Natural killer cell (primary cell): ENCODE results near the gene MMP11. TPM values are rescaled to one million over a fixed set of nuclear protein-coding genes. Genes with fewer than 3 reads are reported as not detected.

Source experiments
- ATAC-seq, 3 donors: fragments of 150-1000 bp in 2 of 3; fragments of 200-7000 bp in 1 of 3; cut with Tn5 transposase; 1 replicate in 1 of 3; 2 replicates in 2 of 3; pipeline ENCODE4 v1.10.0; 2021; ENCODE audit warnings: mild to moderate bottlenecking in 2 of 3, moderate library complexity in 2 of 3
- DNase-seq, 2 donors: peaks; one replicate each; pipeline versions ENCODE4 v3.0.0 to v3.0.0-alpha.2; 2013 to 2021; ENCODE audit warnings: mixed read lengths in 1 of 2
- H3K27ac ChIP-seq: one replicate; pipeline ENCODE4 v1.5.1; 2013; ENCODE audit warnings: mild to moderate bottlenecking, low read length
- H3K27me3 ChIP-seq: one replicate; pipeline ENCODE4 v1.6.1; 2013; ENCODE audit warnings: low read length; ENCODE audit not compliant: control insufficient read depth, insufficient read depth
- H3K36me3 ChIP-seq: one replicate; pipeline ENCODE4 v1.6.1; 2013; ENCODE audit warnings: low read length; ENCODE audit not compliant: control insufficient read depth, insufficient read depth
- H3K4me1 ChIP-seq: one replicate; pipeline ENCODE4 v1.6.1; 2013; ENCODE audit warnings: low read length; ENCODE audit not compliant: control insufficient read depth, insufficient read depth
- H3K4me3 ChIP-seq: one replicate; pipeline ENCODE4 v1.5.1; 2013; ENCODE audit warnings: low read length
- H3K9me3 ChIP-seq: one replicate; pipeline ENCODE4 v1.6.1; 2013; ENCODE audit warnings: low read length; ENCODE audit not compliant: control insufficient read depth, insufficient read depth
- H3K27ac Mint-ChIP-seq, 2 donors: one replicate each; pipeline ENCODE4 v1.8.0; 2022; ENCODE audit warnings: mild to moderate bottlenecking in 2 of 2, mixed read lengths in 2 of 2, moderate library complexity in 1 of 2
- H3K27me3 Mint-ChIP-seq, 2 donors: one replicate each; pipeline ENCODE4 v1.8.0; 2022; ENCODE audit warnings: low read depth in 2 of 2, mixed read lengths in 2 of 2
- H3K36me3 Mint-ChIP-seq: one replicate; pipeline ENCODE4 v1.8.0; 2022; ENCODE audit warnings: mixed read lengths
- H3K4me1 Mint-ChIP-seq, 2 donors: one replicate each; pipeline ENCODE4 v1.8.0; 2022; ENCODE audit warnings: mixed read lengths in 2 of 2
- H3K4me3 Mint-ChIP-seq: one replicate; pipeline ENCODE4 v1.8.0; 2022; ENCODE audit warnings: mild to moderate bottlenecking, moderate library complexity, mixed read lengths
- H3K9me3 Mint-ChIP-seq, 2 donors: one replicate each; pipeline ENCODE4 v1.8.0; 2022; ENCODE audit warnings: mixed read lengths in 2 of 2
- WGBS: methylation state at CpG from one replicate; pipeline ENCODE4 v1.1.7; 2013; ENCODE audit warnings: missing lambda C conversion rate; ENCODE audit not compliant: insufficient coverage; 5-methylcytosine and 5-hydroxymethylcytosine counted together
- intact Hi-C: fragments of 100-400 bp; cut with micrococcal nuclease; formaldehyde crosslinking; loops from one replicate; pipeline ENCODE4 v1.14.2; 2022
- total RNA-seq, 4 donors: library from RNA; stranded (reverse); fragments of 120-200 nt in 1 of 4; gene quantifications; one replicate each; pipeline versions ENCODE4 v1.2.3 to v1.2.4, GENCODE V29; 2013 to 2022
- TF ChIP-seq, protein P1 (sequence below): fragments of 200-600 bp; IDR thresholded peaks from one replicate; pipeline ENCODE4 v1.8.0; 2022; ENCODE audit warnings: antibody characterized with exemption

Gene MMP11
- total RNA-seq, 3 donors from 2014 or later (not counting 1 experiment from before 2014, with no cell fraction given) = 0.71 to 1.7 (median 0.91) TPM

DNA sequence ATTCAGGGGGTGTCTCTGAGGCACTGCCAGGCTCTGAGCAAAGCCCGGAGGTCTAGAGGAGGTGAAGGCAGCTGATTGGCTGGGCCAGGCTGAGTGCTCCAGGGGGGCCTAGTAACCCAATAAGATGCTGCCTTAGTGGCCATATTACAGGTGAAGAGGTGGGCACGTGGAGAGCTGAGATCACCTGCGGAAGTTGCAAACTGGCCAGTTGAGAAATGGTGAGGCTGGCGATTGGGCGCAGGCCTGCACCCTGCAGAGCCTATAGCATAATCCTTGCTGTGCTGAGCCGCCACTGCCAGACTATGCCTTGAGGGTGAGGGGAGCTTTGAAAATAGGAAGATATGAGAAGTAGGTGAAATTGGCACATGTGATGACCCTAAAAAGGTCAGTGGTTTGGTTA is 44.5 kb downstream of the MMP11 start:
- intact Hi-C loops = no loop called here
- H3K4me1 Mint-ChIP-seq = no peaks in the 10 kb centered on the region
- no peaks in the 10 kb centered on the region for H3K36me3 Mint-ChIP-seq

DNA sequence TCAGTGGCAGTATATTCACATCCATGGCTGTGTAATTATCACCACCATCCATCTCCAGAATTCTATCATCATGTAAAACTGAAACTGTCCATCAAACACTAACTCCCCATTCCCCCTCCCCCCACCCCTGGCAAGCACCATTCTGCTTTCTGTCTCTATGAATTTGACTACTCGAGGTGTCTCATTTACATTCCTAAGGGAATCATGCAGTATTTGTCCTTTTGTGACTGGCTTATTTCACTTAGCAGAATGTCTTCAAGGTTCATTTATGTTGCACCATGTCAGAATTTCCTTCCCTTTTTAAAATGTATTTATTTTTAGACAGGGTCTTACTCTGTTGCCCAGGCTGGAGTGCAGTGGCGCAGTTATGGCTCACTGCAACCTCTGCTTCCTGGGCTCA is 45.9 kb downstream of the MMP11 start:
- DNase-seq = no peak
- no peak for ATAC-seq
- peaks cover 1% of the 10 kb centered on the region for H3K36me3 Mint-ChIP-seq
- Histone ChIP-seq H3K27me3 (no peaks in the 10 kb centered on the region), H3K27ac (no peak overlapping the region), H3K9me3 (no peaks in the 10 kb centered on the region), H3K36me3 (peaks cover 57% of the 10 kb centered on the region), H3K4me3 (no peak overlapping the region), H3K4me1 (peaks cover 4% of the 10 kb centered on the region)
- TF ChIP-seq, protein P1, sequence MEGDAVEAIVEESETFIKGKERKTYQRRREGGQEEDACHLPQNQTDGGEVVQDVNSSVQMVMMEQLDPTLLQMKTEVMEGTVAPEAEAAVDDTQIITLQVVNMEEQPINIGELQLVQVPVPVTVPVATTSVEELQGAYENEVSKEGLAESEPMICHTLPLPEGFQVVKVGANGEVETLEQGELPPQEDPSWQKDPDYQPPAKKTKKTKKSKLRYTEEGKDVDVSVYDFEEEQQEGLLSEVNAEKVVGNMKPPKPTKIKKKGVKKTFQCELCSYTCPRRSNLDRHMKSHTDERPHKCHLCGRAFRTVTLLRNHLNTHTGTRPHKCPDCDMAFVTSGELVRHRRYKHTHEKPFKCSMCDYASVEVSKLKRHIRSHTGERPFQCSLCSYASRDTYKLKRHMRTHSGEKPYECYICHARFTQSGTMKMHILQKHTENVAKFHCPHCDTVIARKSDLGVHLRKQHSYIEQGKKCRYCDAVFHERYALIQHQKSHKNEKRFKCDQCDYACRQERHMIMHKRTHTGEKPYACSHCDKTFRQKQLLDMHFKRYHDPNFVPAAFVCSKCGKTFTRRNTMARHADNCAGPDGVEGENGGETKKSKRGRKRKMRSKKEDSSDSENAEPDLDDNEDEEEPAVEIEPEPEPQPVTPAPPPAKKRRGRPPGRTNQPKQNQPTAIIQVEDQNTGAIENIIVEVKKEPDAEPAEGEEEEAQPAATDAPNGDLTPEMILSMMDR = no peak
- no peak overlapping the region for H3K4me3 Mint-ChIP-seq
- intact Hi-C loops = no loop called here
- H3K27ac Mint-ChIP-seq = no peak overlapping the region
- no peaks in the 10 kb centered on the region for H3K27me3 Mint-ChIP-seq
- 58% methylated on average over 2 of the region's 2 CpGs for WGBS
- H3K4me1 Mint-ChIP-seq = peaks cover 0 to 5% of the 10 kb centered on the region in 2 donors
- H3K9me3 Mint-ChIP-seq = no peaks in the 10 kb centered on the region

More for the DNA sequence above, 44.5 kb downstream of the MMP11 start:
- no peak overlapping the region for H3K4me3 Mint-ChIP-seq
- no peaks in the 10 kb centered on the region for H3K27me3 Mint-ChIP-seq
- H3K27ac Mint-ChIP-seq = no peak overlapping the region
- Histone ChIP-seq H3K9me3 (no peaks in the 10 kb centered on the region), H3K4me1 (peaks cover 4% of the 10 kb centered on the region), H3K27me3 (no peaks in the 10 kb centered on the region), H3K27ac (no peak overlapping the region), H3K4me3 (no peak overlapping the region), H3K36me3 (peaks cover 46% of the 10 kb centered on the region)
- ATAC-seq (no peak), DNase-seq (no peak)
- H3K9me3 Mint-ChIP-seq = no peaks in the 10 kb centered on the region
- TF ChIP-seq, protein P1 = no peak
- over 99% methylated on average over 6 of the region's 6 CpGs for WGBS

DNA sequence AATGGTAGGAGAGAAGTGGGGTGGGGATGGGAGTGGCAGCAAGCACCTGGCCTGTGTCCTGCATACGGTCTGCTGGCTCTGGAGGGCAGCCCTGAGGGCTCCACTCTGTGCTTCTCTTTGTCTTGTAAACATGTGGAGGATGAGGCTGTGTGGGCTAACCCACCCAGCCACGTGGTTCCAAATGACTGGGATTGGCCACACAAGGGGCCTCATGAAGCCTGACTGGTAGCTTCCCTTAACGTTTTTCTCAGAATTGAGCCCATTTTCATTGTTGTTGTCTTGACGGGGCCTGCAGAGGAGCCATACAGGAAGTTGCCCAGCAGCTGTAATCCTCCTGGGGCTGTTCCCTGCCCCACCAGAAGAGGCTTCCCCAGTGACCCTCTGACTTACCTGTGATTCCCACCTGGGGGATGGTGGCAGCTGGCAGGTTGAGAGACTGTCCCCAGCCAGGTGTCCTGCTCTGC is 48.1 kb downstream of the MMP11 start:
- ATAC-seq (no peak), DNase-seq (no peak)
- Histone ChIP-seq H3K27ac (no peak overlapping the region), H3K4me1 (peaks cover 4% of the 10 kb centered on the region), H3K4me3 (no peak overlapping the region), H3K27me3 (no peaks in the 10 kb centered on the region), H3K9me3 (no peaks in the 10 kb centered on the region), H3K36me3 (peaks cover 75% of the 10 kb centered on the region)
- intact Hi-C loops = no loop called here
- Mint-ChIP-seq H3K9me3 (no peaks in the 10 kb centered on the region), H3K4me1 (peaks cover 0 to 5% of the 10 kb centered on the region in 2 donors), H3K4me3 (no peak overlapping the region), H3K36me3 (peaks cover 7% of the 10 kb centered on the region), H3K27me3 (no peaks in the 10 kb centered on the region), H3K27ac (no peak overlapping the region)
- TF ChIP-seq, protein P1 = no peak
- 43% methylated on average over 4 of the region's 4 CpGs for WGBS

DNA sequence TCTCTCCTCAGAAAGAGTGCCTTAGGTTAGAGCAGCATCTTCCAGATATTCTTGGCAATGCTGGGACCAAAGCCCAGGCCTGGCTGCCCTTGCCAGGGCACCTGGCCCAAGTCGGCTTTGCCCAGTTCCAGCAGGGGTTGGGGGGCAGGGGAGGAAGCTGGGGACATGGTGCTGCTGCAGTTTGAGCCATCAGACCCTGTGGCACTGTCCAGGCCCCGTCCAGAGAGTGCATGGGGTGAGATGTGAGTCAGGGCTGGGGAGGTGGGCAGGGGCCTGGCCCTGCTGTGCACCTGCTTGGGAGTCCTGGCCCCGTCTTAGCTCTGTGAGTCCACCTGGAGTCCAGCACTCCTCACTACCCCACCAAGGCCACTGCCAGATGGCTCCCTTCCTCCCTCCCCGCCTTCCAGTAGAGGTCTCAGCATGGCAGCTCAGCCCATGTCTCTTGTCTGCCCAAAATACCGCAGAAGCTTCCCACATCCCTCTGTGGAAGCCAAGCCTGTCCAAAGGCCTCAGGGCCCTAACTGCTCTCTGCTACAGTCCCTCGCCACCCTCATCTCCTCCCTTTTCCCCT is 49.5 kb downstream of the MMP11 start:
- H3K4me1 ChIP-seq = peaks cover 4% of the 10 kb centered on the region
- H3K27me3 Mint-ChIP-seq = no peaks in the 10 kb centered on the region
- TF ChIP-seq, protein P1 = no peak
- WGBS = 96% methylated on average over 6 of the region's 6 CpGs
- no peaks in the 10 kb centered on the region for H3K9me3 Mint-ChIP-seq
- no peaks in the 10 kb centered on the region for H3K9me3 ChIP-seq
- peaks cover 7% of the 10 kb centered on the region for H3K36me3 Mint-ChIP-seq
- DNase-seq = no peak
- intact Hi-C loops = no loop called here
- no peak overlapping the region for H3K4me3 Mint-ChIP-seq
- peak overlapping the region in 1 of 2 donors; percentile 67 for H3K27ac Mint-ChIP-seq
- no peak overlapping the region for H3K4me3 ChIP-seq
- H3K4me1 Mint-ChIP-seq = peaks cover 0 to 5% of the 10 kb centered on the region in 2 donors
- no peaks in the 10 kb centered on the region for H3K27me3 ChIP-seq
- peaks cover 77% of the 10 kb centered on the region for H3K36me3 ChIP-seq
- no peak for ATAC-seq
- H3K27ac ChIP-seq = no peak overlapping the region
